GM12874 (cell line): ENCODE measurements around the gene SLC44A3.

Experiments
- TF ChIP-seq, protein P1 (sequence below): IDR thresholded peaks from 2 replicates; pipeline ENCODE4 v1.5.1; 2011; ENCODE audit warnings: low read depth, mild to moderate bottlenecking, control low read depth, low read length, moderate library complexity; ENCODE audit not compliant: insufficient read depth

Gene SLC44A3

DNA sequence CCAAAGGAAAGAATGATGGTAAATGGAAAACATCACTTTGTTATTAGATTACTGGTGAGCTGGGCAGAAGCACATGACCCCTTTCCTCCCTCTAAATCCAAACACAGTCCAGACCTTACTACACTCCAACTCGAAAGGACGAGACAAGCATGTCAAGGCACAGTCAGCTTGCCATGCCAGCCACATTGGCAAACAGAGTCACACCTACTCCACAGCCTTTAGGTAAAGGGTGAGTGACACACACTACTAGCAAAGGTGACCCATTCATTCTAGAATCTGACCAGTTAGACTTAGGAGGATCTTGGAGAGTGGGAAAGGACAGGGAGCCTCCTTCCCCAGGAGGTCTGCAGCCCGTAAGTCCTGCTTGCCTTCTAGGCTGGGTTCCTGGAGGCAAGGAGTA, 3.0 kb downstream of the SLC44A3 start:
- TF ChIP-seq, protein P1, sequence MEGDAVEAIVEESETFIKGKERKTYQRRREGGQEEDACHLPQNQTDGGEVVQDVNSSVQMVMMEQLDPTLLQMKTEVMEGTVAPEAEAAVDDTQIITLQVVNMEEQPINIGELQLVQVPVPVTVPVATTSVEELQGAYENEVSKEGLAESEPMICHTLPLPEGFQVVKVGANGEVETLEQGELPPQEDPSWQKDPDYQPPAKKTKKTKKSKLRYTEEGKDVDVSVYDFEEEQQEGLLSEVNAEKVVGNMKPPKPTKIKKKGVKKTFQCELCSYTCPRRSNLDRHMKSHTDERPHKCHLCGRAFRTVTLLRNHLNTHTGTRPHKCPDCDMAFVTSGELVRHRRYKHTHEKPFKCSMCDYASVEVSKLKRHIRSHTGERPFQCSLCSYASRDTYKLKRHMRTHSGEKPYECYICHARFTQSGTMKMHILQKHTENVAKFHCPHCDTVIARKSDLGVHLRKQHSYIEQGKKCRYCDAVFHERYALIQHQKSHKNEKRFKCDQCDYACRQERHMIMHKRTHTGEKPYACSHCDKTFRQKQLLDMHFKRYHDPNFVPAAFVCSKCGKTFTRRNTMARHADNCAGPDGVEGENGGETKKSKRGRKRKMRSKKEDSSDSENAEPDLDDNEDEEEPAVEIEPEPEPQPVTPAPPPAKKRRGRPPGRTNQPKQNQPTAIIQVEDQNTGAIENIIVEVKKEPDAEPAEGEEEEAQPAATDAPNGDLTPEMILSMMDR: no peak

DNA sequence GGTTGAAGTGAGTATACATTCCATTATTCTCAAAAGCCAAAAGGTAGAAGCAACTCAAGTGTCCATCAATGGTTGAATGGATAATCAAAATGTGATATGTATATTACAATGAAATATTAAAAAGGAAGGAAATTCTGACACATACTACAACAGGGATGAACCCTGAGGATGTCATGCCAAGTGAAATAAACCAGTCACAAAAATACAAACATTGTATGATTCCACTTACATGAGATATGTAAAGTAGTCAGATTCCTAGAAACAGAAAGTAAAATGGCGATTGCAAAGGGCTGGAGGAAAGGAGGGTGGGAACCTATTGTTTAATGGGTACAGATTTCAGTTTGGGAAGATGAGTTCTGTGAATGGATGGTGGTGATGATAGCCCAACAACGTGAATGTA, 5.8 kb downstream of the SLC44A3 start:
- TF ChIP-seq, protein P1: no peak

GRCh38 chr1:94827434-94827833, 7.3 kb downstream of the SLC44A3 start:
- TF ChIP-seq, protein P1: no peak

DNA sequence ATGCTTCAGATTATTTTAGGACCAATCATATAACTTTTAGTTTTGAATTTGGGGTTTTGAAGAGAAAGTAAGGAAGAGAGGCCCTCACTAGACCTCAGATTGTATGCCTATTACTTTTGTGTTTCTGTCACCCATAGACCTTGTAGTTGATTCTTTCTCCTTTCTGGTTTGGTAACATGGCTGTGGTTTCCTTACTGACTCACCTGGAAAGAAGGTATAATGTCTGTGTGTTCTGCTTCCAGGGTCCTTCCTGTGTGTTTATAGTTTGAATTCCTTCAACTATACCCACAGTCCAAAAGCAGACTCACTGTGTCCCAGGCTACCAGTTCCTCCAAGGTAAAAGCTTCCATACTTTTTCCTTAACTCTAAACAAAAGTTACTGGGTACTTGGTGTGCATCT, 8.1 kb downstream of the SLC44A3 start:
- TF ChIP-seq, protein P1: no peak

DNA sequence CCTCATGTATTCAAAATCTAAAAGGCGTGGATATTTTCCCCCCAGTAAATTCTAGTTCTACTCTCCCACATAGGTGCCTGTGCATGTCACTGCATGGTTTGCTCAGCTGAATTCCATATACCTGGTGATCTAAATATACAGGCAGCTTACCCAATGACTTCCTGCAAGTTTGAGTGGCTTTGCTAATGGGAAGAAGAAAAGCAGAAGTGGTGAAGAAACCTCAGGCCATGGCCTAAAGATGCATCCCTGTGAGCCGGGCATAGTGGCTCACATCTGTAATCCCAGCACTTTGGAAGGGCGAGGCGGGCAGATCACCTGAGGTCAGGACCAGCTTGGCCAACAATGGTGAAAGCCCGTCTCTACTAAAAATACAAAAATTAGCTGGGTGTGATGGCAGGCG, 11.5 kb downstream of the SLC44A3 start:
- TF ChIP-seq, protein P1: no peak

DNA sequence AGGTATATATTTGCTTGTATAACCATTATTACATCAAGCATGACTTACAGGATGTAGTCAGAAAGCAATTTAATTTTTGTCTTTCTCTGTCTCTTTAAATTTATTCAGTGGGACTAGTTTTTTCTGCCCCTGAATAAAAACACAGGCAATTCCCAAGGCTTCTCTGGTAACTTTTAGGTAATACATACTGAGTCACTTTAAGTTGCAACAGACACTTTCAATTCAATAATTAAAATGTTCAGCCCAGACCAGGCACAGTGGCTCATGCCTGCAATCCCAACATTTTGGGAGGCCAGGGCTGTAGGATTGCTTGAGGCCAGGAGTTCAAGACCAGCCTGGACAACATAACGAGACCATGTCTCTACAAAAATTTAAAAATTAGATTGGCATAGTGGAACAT, 12.3 kb downstream of the SLC44A3 start:
- TF ChIP-seq, protein P1: no peak

DNA sequence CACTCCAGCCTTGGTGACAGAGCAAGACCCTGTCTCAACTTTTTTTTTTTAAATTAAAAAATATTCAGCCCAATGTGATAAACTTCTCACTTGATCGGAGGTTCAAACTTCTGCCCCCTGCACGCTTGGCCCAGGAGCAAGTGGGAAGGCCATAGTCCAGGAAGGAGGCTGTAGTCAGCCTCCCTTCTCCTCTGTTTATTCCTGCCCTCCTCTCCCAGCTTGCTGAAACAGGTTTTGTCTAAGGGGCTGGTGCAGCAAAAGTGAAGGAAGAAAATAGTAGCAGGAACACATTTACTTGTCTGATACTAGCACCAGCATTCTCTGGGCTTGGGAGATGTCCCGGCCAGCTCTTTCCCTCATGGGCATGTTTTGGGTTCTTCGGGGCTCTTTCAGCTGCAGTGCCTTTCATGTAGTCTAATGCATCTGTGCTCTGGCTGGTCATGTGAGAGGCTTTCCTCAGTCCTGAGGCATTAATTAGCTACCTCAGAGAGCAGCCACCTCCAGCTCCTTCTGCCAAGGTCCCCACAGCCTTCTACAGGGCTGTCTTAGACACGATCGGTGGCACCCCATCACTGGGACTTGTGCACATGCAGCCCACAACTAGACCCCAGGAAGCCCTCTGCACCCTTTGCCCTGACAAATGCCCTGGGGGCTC, 12.9 kb downstream of the SLC44A3 start:
- TF ChIP-seq, protein P1: no peak
